Effector memory CD4-positive, alpha-beta T cell (primary cell): Measurements from ENCODE around the gene NKAIN2.

Source experiments
- DNase-seq, 3 donors: peaks; one replicate each; pipeline ENCODE4 v3.0.0-alpha.2; 2020
- H3K27ac ChIP-seq: 2 replicates; pipeline ENCODE4 v1.7.0; 2013; ENCODE audit warnings: mild to moderate bottlenecking, low read length, moderate library complexity; ENCODE audit not compliant: insufficient read depth, poor library complexity, severe bottlenecking
- H3K27me3 ChIP-seq: replicated peaks from 2 replicates; pipeline ENCODE4 v1.7.0; 2013; ENCODE audit warnings: mild to moderate bottlenecking, low read length; ENCODE audit not compliant: insufficient read depth, control insufficient read depth, poor library complexity, severe bottlenecking
- H3K36me3 ChIP-seq: 2 replicates; pipeline ENCODE4 v1.7.0; 2013; ENCODE audit warnings: mild to moderate bottlenecking, low read length, moderate library complexity; ENCODE audit not compliant: control insufficient read depth, insufficient read depth
- H3K4me1 ChIP-seq: 2 replicates; pipeline ENCODE4 v1.7.0; 2013; ENCODE audit warnings: low read length, mild to moderate bottlenecking; ENCODE audit not compliant: control insufficient read depth, insufficient read depth, poor library complexity, severe bottlenecking
- H3K4me3 ChIP-seq: 2 replicates; pipeline ENCODE4 v1.7.0; 2013; ENCODE audit warnings: low read length, low read depth, mild to moderate bottlenecking; ENCODE audit not compliant: insufficient read depth, poor library complexity, severe bottlenecking
- H3K9me3 ChIP-seq: 2 replicates; pipeline ENCODE4 v1.7.0; 2013; ENCODE audit warnings: mild to moderate bottlenecking, low read length, moderate library complexity; ENCODE audit not compliant: control insufficient read depth

Gene NKAIN2

DNA sequence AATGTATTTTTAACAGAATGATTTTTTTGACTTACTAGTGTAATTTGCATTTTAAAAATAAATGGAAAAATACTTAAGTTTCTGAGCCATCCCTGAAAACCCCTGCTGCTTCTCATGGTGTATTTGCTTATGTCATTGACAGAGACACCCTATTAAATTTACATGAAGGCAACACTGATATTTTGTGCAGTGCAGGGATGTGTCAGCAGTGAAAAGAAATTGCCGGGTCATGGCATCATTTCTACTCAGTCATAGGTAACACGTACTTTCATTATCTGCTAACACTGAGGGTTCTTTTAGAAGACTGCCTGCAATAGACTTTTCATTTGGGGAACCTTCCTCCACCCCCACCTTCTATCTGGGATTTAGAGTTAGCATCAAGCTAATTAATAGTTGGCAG, 1021.9 kb downstream of the NKAIN2 start:
- H3K36me3 ChIP-seq = no peaks in the 10 kb centered on the region
- no peaks in the 10 kb centered on the region for H3K9me3 ChIP-seq
- no peak for DNase-seq
- H3K27me3 ChIP-seq = no peaks in the 10 kb centered on the region
- H3K27ac ChIP-seq = no peak overlapping the region
- no peaks in the 10 kb centered on the region for H3K4me1 ChIP-seq
- H3K4me3 ChIP-seq = no peak overlapping the region

DNA sequence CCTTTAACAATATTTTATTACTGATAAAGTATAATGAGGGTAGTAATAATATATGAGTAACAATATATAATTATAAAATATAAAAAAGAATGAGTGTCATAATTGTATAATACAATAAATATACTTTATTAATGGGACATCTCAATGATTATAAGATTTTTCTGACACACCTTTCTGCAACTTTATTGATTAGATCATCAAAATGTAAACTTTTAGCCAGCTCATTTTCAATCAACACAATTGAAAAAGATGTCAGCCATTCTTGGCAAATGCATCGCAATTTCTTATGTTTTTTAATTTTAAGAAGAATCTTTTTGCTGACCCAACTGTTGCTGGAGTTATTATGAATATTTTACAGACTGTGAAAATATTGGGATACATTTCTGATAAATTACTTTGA, 1026.2 kb downstream of the NKAIN2 start:
- no peak for DNase-seq

DNA sequence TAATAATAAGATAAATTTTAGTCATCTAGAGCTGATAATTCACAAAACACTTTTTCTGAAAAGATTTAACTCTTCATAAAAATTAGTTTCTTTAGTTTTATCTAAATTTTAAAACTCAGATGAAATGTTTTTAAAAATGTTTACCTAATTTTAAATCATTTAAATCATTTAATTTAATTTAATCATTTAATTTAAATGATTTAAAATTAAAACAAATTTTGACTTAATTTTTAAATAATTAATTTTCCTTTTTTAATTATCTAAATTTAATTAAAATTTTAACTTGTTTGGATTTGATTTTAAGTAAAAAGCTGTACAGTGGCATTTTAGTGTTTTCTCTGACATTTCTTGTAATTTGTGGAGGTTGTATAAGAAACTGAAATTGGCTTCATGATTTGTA, 1026.8 kb downstream of the NKAIN2 start:
- DNase-seq = no peak

More for the DNA sequence above, 1026.2 kb downstream of the NKAIN2 start:
- H3K4me1 ChIP-seq = no peaks in the 10 kb centered on the region
- no peaks in the 10 kb centered on the region for H3K36me3 ChIP-seq
- H3K27ac ChIP-seq = no peak overlapping the region
- H3K9me3 ChIP-seq = no peaks in the 10 kb centered on the region
- no peaks in the 10 kb centered on the region for H3K27me3 ChIP-seq
- no peak overlapping the region for H3K4me3 ChIP-seq

DNA sequence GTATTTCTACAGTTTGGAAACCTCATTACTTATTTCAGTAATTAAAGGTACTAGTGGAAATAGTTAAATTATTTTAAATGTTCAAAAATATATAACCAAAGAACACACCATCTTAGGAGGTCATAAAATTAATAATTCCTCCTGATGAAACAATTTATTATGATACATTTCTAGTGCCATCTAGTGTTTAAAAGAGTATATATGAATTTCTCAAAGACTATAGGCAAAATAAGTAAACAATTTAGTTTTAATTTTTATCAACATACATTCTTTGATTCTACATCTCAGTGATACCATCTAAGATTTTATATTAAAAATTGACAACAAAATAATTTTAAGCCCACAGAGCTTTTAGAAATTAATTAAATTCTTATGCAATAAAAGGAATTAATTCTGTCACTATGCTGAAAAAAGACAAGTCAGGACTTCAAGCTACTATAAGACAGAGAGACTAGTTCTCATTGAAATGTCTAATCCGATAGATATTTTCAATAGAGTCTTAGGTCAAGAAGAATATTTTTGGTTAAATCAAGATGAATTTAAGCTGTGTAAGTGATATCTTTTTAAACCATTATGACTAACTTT, 1050.8 kb downstream of the NKAIN2 start:
- no peak for DNase-seq
- no peaks in the 10 kb centered on the region for H3K27me3 ChIP-seq
- no peak overlapping the region for H3K4me3 ChIP-seq
- H3K27ac ChIP-seq = no peak overlapping the region
- no peaks in the 10 kb centered on the region for H3K4me1 ChIP-seq
- no peaks in the 10 kb centered on the region for H3K9me3 ChIP-seq
- no peaks in the 10 kb centered on the region for H3K36me3 ChIP-seq

More for the DNA sequence above, 1026.8 kb downstream of the NKAIN2 start:
- Histone ChIP-seq H3K27me3 (no peaks in the 10 kb centered on the region), H3K4me3 (no peak overlapping the region), H3K4me1 (no peaks in the 10 kb centered on the region), H3K36me3 (no peaks in the 10 kb centered on the region), H3K27ac (no peak overlapping the region), H3K9me3 (no peaks in the 10 kb centered on the region)

DNA sequence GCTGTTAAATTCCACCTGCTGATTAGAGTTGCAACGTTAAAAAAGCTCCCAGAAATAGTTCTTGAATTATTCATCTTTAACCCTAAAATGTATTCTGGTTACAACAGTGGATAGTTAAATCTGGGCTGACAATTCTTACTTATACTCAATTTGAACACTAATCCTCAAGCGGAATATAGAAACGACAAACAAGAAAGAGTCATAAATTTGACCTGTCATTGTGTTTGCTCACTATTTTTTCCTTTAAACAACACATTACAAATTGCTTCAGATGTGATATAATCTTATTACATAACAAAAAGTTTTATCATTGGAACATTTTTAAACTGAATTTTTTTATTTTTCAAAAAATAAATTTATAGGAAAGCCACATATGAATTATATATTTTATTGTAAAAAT, 1054.1 kb downstream of the NKAIN2 start:
- H3K9me3 ChIP-seq = no peaks in the 10 kb centered on the region
- H3K27ac ChIP-seq = no peak overlapping the region
- H3K27me3 ChIP-seq = no peaks in the 10 kb centered on the region
- H3K4me1 ChIP-seq = no peaks in the 10 kb centered on the region
- H3K36me3 ChIP-seq = no peaks in the 10 kb centered on the region
- H3K4me3 ChIP-seq = no peak overlapping the region
- no peak for DNase-seq

DNA sequence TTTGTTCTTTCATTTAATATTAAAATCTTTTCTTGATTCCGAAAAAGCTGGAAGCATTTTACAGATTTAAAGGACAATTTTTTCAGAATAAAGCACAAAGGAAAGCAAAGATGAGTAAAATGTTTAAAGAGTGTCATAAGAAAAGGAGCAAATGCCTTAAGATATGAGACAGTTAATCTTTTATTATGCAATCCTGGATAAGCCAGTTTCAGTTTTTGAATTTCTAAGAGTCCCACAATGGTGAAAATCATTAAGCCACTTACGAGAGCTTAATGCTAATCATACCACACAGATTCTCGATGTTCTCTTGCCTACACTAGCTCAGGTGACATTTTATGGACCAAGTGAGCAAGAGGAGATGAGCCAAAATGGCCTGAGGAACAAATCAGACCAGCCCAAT, 1054.9 kb downstream of the NKAIN2 start:
- Histone ChIP-seq H3K36me3 (no peaks in the 10 kb centered on the region), H3K27ac (no peak overlapping the region), H3K4me3 (no peak overlapping the region), H3K27me3 (no peaks in the 10 kb centered on the region), H3K9me3 (no peaks in the 10 kb centered on the region), H3K4me1 (no peaks in the 10 kb centered on the region)
- DNase-seq = no peak

DNA sequence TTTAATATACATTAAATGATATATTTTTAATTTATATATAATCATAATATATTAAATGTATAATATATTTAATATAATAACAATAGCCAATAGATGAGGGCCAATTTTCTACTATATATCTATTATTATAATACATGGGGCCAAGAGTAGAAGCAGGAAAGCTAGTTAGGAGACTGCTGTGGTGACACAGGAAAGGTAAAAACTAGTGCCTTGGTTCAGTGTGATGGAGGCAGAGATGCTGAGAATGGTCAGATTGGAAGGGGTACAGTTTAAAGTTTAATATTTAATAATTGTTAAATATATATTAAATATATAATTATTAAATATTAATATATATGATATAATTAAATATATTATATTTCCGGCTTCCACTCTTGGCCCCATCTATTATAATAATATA, 1055.7 kb downstream of the NKAIN2 start:
- H3K36me3 ChIP-seq = no peaks in the 10 kb centered on the region
- no peaks in the 10 kb centered on the region for H3K4me1 ChIP-seq
- H3K9me3 ChIP-seq = no peaks in the 10 kb centered on the region
- H3K4me3 ChIP-seq = no peak overlapping the region
- no peaks in the 10 kb centered on the region for H3K27me3 ChIP-seq
- no peak overlapping the region for H3K27ac ChIP-seq
- DNase-seq = no peak

DNA sequence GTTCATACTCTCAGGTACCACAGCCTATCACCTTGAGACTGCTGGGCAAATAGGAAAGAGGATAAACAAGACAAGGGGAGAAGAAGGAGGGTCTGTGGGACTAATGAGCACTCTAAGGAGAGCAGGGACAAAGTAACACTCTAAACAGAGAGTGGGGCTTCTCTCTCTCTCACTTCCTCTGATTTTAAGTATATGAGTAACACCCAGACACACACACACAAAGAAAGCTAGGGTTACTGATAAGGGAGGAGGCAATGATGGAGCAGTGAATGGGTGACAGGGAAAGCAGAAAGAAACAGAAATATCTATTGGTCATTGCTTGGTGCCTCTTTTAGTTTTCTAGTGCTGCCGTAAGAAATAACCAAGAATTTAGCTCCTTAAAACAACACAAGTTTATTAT, 1062.4 kb downstream of the NKAIN2 start:
- DNase-seq = no peak
- no peak overlapping the region for H3K27ac ChIP-seq
- H3K27me3 ChIP-seq = no peaks in the 10 kb centered on the region
- no peak overlapping the region for H3K4me3 ChIP-seq
- H3K4me1 ChIP-seq = no peaks in the 10 kb centered on the region
- no peaks in the 10 kb centered on the region for H3K9me3 ChIP-seq
- H3K36me3 ChIP-seq = no peaks in the 10 kb centered on the region

DNA sequence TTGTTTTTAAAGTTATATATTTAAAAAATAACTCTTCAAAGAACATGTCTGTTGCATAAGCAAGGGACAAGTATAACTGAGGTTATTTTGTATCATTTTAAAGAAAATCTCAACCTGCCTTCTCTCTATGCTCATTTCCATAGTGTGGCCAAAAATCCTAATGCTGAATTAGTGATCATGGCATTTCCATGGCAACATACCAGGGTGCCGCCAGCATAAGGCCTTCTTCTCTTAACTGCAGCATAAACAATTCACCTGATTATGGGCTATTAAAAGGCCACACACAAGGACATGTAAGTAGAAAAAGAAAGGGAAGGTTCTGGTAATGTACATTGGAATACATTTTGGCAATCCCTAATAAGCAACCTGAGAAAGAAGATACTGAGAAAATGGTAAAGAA, 1063.5 kb downstream of the NKAIN2 start:
- no peaks in the 10 kb centered on the region for H3K27me3 ChIP-seq

DNA sequence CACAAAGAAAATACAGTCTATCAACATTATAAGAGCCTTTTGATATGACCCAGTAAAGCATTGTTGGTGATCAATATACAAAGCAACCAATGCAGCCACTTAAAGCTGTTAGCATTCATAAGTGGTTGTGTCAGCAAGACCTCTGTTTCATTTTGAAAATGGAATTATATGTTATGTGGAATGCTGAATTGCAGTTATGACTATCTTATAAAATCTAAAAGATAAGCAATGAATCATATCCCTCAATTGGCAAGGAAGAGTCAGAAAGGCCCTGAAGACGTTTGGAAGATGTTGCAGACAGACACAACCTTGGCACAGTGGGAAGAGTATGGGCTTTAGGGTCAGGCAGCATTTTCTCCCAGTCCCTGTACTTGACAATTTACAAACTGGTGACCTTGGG, 1064.8 kb downstream of the NKAIN2 start:
- H3K36me3 ChIP-seq = no peaks in the 10 kb centered on the region
- H3K4me3 ChIP-seq = no peak overlapping the region
- no peak overlapping the region for H3K27ac ChIP-seq
- H3K27me3 ChIP-seq = no peaks in the 10 kb centered on the region
- no peaks in the 10 kb centered on the region for H3K9me3 ChIP-seq
- no peak for DNase-seq
- no peaks in the 10 kb centered on the region for H3K4me1 ChIP-seq

More for the DNA sequence above, 1063.5 kb downstream of the NKAIN2 start:
- Histone ChIP-seq H3K4me1 (no peaks in the 10 kb centered on the region), H3K4me3 (no peak overlapping the region), H3K27ac (no peak overlapping the region), H3K9me3 (no peaks in the 10 kb centered on the region), H3K36me3 (no peaks in the 10 kb centered on the region)
- DNase-seq = no peak
